Hematopoietic multipotent progenitor cell treated with erythropoietin and hydrocortisone succinate and interleukin-3 and kit ligand, for 8 days (in vitro differentiated cells): ENCODE results near the gene RIMKLB.

ENCODE experiments used
- DNase-seq: peaks from one replicate; pipeline ENCODE4 v3.0.0-alpha.2; 2015

The RIMKLB gene, protein sequence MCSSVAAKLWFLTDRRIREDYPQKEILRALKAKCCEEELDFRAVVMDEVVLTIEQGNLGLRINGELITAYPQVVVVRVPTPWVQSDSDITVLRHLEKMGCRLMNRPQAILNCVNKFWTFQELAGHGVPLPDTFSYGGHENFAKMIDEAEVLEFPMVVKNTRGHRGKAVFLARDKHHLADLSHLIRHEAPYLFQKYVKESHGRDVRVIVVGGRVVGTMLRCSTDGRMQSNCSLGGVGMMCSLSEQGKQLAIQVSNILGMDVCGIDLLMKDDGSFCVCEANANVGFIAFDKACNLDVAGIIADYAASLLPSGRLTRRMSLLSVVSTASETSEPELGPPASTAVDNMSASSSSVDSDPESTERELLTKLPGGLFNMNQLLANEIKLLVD

GRCh38 chr12:8697476-8698131 lies at the start of gene RIMKLB:
TSS of gene RIMKLB (plus strand) at chr12:8697991. CDS start at chr12:8713867, 15,876 bp downstream.
- DNase-seq, result peak; percentile 78

GRCh38 chr12:8648576-8649205 lies 49.1 kb upstream of the RIMKLB start:
- DNase-seq, result no peak

GRCh38 chr12:8655421-8655820 lies 42.4 kb upstream of the RIMKLB start:
- DNase-seq, result no peak

DNA sequence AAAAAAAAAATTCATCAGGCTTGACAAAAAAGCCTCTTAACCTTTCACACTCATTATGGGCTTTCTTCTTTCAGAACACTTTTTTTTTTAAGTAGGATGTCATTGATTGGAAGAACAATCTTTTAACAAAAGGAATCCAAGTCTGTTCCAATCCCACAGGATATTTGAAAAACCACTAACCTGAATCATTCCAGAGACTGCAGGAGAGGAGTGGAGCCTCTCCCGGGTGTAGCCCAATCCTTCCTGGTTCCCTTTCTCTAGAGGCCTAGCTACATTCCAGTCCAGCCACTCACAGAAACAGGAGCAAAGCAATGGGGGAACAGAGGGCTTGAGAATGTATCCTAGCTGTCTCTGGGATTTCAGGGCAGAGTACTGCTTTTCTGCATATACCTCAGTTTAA lies 39.4 kb upstream of the RIMKLB start:
- no peak for DNase-seq

- no peak for DNase-seq
These were observed 36.8 kb upstream of the RIMKLB start for GRCh38 chr12:8661016-8661415.

DNA sequence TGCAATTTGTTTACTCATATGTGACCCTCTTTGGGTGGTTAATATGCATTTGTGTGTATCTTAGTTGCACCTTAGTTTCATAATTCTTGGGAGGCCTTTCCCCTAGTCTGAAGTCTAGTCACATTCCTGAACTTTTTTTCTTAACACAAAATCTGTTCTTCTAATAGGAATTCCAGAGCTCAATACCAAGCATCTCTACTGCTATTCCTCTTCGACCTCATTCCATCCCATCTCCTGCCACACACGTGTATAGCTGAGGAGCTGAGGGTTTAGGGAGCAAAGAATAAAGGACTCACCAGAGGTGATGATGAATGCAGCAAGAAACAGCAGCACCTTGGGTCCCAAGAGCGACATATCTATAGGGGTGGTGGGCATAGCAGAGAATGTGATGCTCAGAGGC lies 36.0 kb upstream of the RIMKLB start:
- DNase-seq, result no peak

- DNase-seq, result no peak
These were observed 35.2 kb upstream of the RIMKLB start, which contains the start of gene MFAP5 for GRCh38 chr12:8662593-8662992. TSS of gene MFAP5 (minus strand) at chr12:8662826. CDS start at chr12:8662104, 722 bp downstream.

GRCh38 chr12:8664228-8664913 lies 33.4 kb upstream of the RIMKLB start:
- DNase-seq, result no peak

DNA sequence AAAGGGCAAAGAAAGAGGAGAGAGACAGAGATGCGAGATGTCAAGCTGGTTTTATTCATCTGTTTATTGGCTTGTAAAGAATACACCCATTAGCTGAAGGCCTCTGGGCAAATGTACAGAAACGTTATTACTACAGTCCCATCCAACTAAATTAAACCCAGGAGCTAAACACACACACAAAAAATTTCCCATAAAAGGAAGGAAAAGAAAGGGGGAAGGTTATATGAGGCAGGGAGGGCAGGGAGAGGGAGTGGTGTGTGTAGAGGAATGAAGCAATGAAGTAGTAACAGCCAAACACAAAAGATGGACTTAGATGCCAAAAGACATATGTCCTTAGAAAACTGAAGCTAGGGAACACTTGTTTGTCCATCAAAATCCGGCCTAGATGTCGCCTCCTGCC lies 32.0 kb upstream of the RIMKLB start:
- DNase-seq, result no peak

GRCh38 chr12:8667270-8667669 lies 30.5 kb upstream of the RIMKLB start:
- no peak for DNase-seq

DNA sequence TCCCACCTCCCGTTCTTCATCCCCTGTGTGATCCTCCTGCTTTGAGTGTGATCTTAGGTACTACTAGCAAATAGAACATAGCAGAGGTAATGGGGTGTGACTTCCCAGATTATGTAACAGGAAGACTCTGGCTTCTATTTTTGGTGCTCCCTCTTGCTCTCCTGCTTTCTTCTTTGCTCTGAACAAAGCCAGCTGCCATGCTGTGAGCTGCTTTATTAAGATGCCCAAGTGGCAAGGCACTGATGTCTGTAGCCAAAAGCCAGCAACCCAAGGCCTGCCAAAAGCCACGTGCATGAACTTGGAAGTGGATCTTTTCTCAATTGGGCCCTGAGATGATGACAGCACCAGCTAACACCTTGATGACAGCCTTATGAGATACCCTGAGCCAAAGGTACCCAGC lies 29.4 kb upstream of the RIMKLB start:
- DNase-seq, result no peak

DNA sequence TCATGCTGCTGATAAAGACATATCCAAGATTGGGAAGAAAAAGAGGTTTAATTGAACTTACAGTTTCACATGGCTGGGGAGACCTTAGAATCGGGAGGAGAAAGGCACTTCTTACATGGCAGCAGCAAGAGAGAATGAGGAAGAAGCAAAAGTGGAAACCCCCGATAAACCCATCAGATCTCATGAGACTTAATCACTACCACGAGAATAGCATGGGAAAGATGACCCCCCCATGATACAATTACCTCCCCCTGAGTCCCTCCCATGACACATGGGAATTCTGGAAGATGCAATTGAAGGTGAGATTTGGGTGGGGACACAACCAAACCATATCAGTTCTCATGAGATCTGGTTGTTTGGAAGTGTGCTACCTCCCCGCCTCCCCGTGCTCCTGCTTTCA lies 25.4 kb upstream of the RIMKLB start:
- no peak for DNase-seq

- DNase-seq, result no peak
These were observed 22.2 kb upstream of the RIMKLB start for GRCh38 chr12:8675591-8676036.

DNA sequence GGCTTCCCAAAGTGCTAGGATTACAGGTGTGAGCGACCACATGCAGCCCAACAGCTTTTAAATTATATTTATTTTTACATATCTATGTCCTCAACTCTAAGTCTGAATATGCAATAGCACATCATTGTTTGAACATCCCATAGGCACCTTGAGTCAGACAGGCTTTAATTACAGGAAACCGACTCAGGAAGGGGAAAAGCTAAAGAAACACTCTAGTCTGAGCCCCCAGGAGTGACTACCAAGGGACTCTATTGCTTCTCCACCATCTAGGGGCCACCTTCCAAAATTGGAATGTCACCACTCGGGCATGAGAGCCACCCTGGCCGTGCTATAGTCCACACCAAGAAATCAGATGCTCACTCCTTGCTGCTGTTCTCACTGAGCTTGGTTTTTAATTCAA lies 21.1 kb upstream of the RIMKLB start:
- DNase-seq, result no peak

DNA sequence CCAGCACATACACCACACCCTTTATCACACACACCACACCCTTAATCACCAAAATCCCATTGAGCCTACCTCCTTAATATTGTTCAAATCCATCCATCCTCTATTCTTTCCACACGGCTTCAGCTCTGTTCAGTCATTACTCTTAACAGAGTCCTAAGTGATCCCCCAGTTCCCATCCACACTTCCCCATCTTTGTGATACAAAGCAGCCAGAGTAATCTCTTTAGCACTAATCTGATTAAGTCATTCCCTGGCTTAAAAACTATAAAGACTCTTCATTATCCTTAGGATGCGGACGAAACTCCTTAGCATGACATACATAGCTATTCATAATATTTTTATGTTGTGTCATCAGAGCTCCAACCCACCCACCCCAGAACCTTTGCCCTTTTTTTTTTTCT lies 20.4 kb upstream of the RIMKLB start:
- DNase-seq, result no peak

DNA sequence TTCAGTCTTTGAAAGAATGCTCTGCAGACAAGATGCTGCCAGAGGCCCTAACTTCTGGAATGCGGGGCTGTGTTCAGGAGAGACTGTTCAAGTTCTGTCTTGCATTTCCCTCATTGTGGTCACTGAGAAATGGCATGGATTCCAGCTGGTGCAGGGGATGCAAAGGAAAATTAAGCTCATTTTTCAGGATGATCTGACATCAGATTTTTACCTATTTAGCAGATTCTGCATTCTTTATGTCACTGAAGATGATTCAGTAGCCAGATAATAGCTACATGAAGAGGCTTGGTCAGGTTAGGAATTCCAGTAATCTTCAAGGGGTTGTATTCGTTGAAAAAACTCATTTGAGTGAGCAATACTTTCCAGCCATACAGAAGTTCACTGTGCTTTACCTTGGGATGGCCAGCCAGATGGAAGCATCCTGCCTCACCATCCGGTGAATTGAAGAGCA lies 19.1 kb upstream of the RIMKLB start:
- no peak for DNase-seq

DNA sequence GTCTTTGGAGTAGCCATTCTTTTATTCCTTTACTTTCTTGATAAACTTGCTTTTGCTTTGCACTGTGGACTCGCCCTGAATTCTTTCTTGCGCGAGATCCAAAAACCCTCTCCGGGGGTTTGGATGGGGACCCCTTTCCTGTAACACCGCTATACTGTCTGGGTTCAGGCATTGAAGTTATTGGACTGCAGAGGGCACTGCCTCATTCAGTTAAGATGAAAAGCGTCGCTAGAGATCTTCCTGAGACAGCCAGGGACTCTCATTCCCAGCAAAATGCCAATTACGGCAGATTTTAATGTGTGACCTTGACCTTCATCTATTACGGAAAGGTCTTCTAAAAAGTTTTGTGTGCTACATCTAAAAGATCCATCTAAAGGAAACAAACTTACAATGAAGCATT lies 17.3 kb upstream of the RIMKLB start:
- DNase-seq, result no peak

GRCh38 chr12:8681129-8681884 lies 16.5 kb upstream of the RIMKLB start:
- DNase-seq, result no peak

- no peak for DNase-seq
These were observed 12.7 kb upstream of the RIMKLB start for GRCh38 chr12:8685051-8685450.

- peak; percentile 51 for DNase-seq
These were observed 9.8 kb upstream of the RIMKLB start for GRCh38 chr12:8687846-8688601.

GRCh38 chr12:8689681-8690080 lies 8.1 kb upstream of the RIMKLB start:
- no peak for DNase-seq

DNA sequence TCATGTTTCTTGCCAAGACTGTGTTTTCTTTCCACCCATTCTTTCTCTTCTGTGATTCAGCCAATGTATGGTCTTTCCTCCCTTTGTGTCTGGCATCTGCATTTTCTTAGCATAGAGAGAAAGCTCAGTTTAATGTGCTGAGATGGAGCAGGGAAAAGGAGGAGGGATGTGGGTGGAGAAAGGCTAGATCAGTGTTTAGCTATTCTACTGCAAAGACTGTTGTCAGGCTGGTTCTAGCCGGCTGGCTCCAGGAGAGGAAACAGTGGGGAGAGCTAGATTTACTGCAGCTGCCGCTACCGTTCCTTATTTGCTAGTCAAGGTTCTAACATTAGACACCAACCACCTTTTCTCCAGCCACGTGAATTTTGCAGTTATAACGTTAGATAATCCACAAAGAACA lies 5.2 kb upstream of the RIMKLB start:
- no peak for DNase-seq
